ENCODE data around the gene PTPN23. TPM values are rescaled to one million over a fixed set of nuclear protein-coding genes. Genes with fewer than 3 reads are reported as not detected.

Gene PTPN23
- total RNA-seq, 3 donors from 2014 or later = 14.3 to 23.3 (median 18.4) TPM

GRCh38 chr3:47398228-47398627 lies 17.4 kb downstream of the PTPN23 start:
- peaks cover 0 to 11% of the 10 kb centered on the region in 2 donors for H3K4me1 ChIP-seq
- H3K27ac ChIP-seq = no peak overlapping the region
- intact Hi-C loops (cut with DNase I; ENCODE audit: low total_unique reads) = no loop called here
- no peak overlapping the region for H3K4me3 ChIP-seq
- H3K36me3 ChIP-seq = no peaks in the 10 kb centered on the region
- no peaks in the 10 kb centered on the region for H3K9me3 ChIP-seq
- no peak for DNase-seq (ENCODE audit: low spot score in 2 of 2)
- H3K27me3 ChIP-seq = no peaks in the 10 kb centered on the region
- no peak for TF ChIP-seq CTCF (IDR thresholded peaks at IDR 0.05)
- no peak for TF ChIP-seq POLR2AphosphoS5 (IDR thresholded peaks at IDR 0.05)
- no peak for TF ChIP-seq POLR2A (IDR thresholded peaks at IDR 0.05)

- no peak for DNase-seq (ENCODE audit: low spot score in 2 of 2)
- intact Hi-C loops (cut with DNase I; ENCODE audit: low total_unique reads) = no loop called here
- H3K27ac ChIP-seq = no peak overlapping the region
- H3K27me3 ChIP-seq = no peaks in the 10 kb centered on the region
- no peak overlapping the region for H3K4me3 ChIP-seq
- no peaks in the 10 kb centered on the region for H3K9me3 ChIP-seq
- no peaks in the 10 kb centered on the region for H3K36me3 ChIP-seq
- H3K4me1 ChIP-seq = peaks cover 0 to 11% of the 10 kb centered on the region in 2 donors
- no peak for TF ChIP-seq POLR2A (IDR thresholded peaks at IDR 0.05)
- no peak for TF ChIP-seq CTCF (IDR thresholded peaks at IDR 0.05)
- TF ChIP-seq POLR2AphosphoS5 (IDR thresholded peaks at IDR 0.05) = no peak
Measured at GRCh38 chr3:47399016-47399415, 18.2 kb downstream of the PTPN23 start.

GRCh38 chr3:47399531-47400270 lies 18.9 kb downstream of the PTPN23 start:
- intact Hi-C loops (cut with DNase I; ENCODE audit: low total_unique reads) = no loop called here
- Histone ChIP-seq H3K27ac (no peak overlapping the region), H3K27me3 (no peaks in the 10 kb centered on the region), H3K4me3 (no peak overlapping the region), H3K36me3 (no peaks in the 10 kb centered on the region), H3K9me3 (no peaks in the 10 kb centered on the region), H3K4me1 (peaks cover 2 to 4% of the 10 kb centered on the region in 2 donors)
- no peak for DNase-seq (ENCODE audit: low spot score in 2 of 2)
- TF ChIP-seq POLR2AphosphoS5 (IDR thresholded peaks at IDR 0.05) = no peak
- TF ChIP-seq CTCF (IDR thresholded peaks at IDR 0.05) = no peak
- TF ChIP-seq POLR2A (IDR thresholded peaks at IDR 0.05) = no peak

- TF ChIP-seq CTCF (IDR thresholded peaks at IDR 0.05) = no peak
- intact Hi-C loops (cut with DNase I; ENCODE audit: low total_unique reads) = no loop called here
- no peak for DNase-seq (ENCODE audit: low spot score in 2 of 2)
Measured at GRCh38 chr3:47404431-47404876, 23.6 kb downstream of the PTPN23 start.

GRCh38 chr3:47404955-47405790 lies 24.4 kb downstream of the PTPN23 start:
- H3K4me1 ChIP-seq = peaks cover 0 to 3% of the 10 kb centered on the region in 2 donors
- no peak overlapping the region for H3K4me3 ChIP-seq
- no peak for DNase-seq (ENCODE audit: low spot score in 2 of 2)
- intact Hi-C loops (cut with DNase I; ENCODE audit: low total_unique reads) = no loop called here
- H3K27ac ChIP-seq = peak overlapping the region; percentile 33 to 74
- H3K27me3 ChIP-seq = no peaks in the 10 kb centered on the region
- H3K9me3 ChIP-seq = no peaks in the 10 kb centered on the region
- TF ChIP-seq POLR2A (IDR thresholded peaks at IDR 0.05) (no peak), POLR2AphosphoS5 (IDR thresholded peaks at IDR 0.05) (no peak)
- no peaks in the 10 kb centered on the region for H3K36me3 ChIP-seq

More at GRCh38 chr3:47404431-47404876, 23.6 kb downstream of the PTPN23 start:
- no peak overlapping the region for H3K4me3 ChIP-seq
- H3K27me3 ChIP-seq = no peaks in the 10 kb centered on the region
- H3K4me1 ChIP-seq = peaks cover 0 to 3% of the 10 kb centered on the region in 2 donors
- H3K36me3 ChIP-seq = no peaks in the 10 kb centered on the region
- peak overlapping the region; percentile 33 to 74 for H3K27ac ChIP-seq
- H3K9me3 ChIP-seq = no peaks in the 10 kb centered on the region

Measured in breast epithelium (tissue), 4 donors.